Measurements from ENCODE around the gene C16orf86.
A peak's percentile ranks its signal among the peaks of the same experiment; 100 is the strongest.

The C16orf86 gene

DNA sequence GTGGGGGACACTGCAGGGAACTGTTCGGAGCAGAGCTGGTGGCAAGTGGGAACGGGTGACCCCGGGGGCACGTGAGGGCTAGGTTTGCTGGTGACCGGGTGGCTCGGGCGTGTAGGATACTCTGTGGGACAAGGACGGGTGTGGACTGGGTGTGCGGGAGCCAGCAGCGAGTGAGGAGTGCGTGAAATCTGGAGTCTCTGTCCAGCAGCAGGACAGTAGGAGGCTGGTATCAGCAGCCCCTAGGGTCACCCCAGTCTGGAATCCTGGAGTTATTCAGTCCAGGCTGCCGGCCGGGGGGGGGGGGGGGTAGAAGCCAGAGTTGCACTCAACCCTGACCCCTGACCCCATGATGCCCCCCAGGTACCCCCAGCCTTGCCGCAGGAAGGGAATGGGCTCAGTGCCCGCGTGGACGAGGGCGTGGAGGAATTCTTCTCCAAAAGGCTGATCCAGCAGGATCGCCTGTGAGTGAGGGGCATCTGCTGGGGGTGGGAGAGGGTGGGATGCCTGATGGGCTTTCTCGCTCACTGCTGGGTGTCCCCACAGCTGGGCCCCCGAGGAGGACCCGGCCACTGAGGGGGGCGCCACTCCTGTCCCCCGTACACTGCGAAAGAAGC is 12.7 kb upstream of the C16orf86 start:
- no peak for FAIRE-seq

DNA sequence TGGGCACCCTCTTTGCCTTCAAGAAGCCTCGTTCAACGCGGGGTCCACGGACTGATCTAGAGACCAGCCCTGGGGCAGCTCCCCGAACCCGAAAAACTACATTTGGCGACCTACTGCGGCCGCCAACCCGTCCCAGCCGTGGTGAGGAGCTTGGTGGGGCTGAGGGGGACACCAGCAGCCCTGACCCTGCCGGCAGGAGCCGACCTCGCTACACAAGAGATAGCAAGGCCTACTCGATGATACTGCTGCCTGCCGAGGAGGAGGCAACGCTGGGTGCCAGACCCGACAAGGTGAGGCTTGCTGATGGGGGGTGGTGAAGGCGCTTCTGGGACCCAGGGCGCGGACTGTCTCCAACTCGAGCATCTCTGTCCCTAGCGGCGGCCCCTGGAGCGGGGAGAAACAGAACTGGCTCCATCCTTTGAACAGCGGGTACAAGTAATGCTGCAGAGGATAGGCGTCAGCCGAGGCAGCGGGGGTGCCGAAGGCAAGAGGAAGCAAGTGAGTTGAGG is 12.2 kb upstream of the C16orf86 start:
- FAIRE-seq, result no peak

DNA sequence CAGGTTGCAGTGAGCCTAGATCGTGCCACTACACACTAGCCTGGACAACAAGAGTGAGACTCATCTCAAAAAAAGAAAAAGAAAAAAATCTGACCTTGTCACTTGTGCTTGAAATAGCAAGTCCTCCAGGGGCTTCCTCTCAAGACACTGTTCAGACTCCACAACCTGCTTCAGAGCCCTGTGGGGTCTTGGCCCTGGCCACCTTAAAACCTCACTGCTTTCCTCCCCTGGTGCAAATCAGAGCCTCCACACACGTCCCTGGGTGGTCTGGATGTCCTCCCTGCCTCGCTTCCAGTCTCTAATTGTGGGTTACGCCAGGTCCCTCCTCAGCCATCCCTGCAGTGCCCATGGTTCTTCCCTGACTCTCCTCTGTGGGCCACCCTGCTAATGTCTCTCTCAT is 11.3 kb upstream of the C16orf86 start:
- FAIRE-seq, result no peak

DNA sequence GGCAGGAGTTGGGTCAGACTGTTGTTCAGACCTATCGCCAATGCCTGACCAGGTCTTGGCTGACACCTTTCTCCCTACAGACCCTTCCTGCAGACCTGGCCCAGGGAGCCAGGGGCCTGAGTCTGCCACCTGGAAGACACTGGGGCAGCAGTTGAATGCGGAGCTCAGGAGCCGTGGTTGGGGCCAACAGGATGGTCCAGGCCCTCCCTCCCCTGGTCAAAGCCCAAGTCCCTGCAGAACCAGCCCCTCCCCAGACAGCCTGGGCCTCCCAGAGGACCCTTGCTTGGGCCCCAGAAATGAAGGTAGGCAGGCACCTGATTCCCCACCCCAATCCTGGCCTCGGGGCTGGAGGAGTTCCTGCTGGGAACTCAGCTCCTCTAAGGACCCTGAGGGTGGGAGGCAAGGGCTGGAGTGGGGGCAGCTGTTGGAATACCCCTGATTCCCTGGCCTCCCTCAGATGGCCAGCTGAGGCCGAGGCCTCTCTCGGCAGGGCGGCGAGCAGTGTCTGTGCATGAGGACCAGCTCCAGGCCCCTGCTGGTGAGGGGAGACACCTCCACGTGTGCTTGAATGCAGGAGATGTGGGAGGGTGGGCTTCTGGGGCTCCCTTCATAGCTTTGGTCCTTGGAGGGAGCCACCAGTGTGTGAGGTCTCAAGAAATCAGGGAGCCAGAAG is 10.1 kb upstream of the C16orf86 start:
- no peak for FAIRE-seq

DNA sequence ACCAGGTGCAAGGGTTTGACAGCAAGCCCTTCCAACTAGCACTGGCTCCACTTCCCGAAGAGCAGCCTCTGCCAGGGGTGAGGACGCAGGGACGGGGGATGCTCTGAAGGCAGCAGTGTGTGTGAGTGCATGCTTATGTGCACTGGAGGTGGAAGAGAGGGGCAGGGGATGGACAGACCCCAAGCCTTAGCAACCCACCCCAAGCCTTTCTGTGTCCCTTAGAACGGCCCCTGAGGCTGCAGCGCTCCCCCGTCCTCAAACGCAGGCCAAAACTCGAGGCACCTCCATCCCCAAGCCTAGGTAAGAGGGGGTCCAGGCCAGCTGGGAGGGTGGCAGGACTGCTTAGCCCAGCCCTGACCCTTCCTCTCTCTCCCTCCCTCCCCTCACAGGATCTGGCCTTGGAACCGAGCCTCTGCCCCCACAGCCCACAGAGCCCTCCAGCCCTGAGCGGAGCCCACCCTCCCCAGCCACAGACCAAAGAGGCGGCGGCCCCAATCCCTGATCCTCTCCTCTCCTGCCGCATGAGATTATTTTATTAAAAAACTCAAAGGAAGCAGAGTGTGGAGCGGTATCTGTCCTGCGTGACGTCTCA is 9.5 kb upstream of the C16orf86 start:
- no peak for FAIRE-seq

- FAIRE-seq, result no peak
These were observed 8.7 kb upstream of the C16orf86 start for GRCh38 chr16:67657751-67658518.

GRCh38 chr16:67658849-67659674 is 7.6 kb upstream of the C16orf86 start:
- no peak for FAIRE-seq

GRCh38 chr16:67659675-67660563 is 6.7 kb upstream of the C16orf86 start, which contains the start of gene ACD:
TSS of gene ACD (minus strand) at chr16:67660260. CDS start at chr16:67660220, 40 bp downstream.
- peak; percentile 51 for FAIRE-seq

GRCh38 chr16:67660564-67661028 is 6.0 kb upstream of the C16orf86 start, which contains the start of gene PARD6A:
TSS of gene PARD6A (plus strand) at chr16:67660960. CDS start at chr16:67661039, 79 bp downstream.
- FAIRE-seq, result peak; percentile 64

DNA sequence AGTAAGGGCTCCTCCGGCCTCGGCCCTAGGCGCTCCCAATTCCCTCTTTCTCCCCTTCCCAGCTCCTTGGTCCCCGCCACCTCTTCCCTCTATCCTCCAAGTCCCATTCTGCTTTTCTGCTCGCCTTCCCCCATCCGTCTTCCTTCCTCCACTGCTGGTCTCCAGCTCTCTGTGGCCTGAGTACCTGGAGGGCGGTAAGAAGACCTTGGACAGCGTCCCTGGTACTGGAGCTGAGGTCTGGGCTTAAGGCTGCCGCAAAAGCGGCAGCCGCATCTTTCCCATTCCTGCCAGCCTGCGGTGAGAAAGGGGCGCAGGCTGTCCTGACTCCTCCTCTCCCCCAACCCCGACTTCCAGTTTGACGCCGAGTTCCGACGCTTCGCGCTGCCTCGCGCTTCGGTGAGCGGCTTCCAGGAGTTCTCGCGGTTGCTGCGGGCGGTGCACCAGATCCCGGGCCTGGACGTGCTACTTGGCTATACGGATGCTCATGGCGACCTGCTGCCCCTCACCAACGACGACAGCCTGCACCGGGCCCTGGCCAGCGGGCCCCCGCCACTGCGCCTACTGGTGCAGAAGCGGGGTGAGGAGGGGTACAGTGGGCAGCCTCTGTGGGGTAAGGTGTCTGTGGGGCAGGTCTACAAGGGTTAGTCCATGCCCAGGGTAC is 5.4 kb upstream of the C16orf86 start:
- no peak for FAIRE-seq

- no peak for FAIRE-seq
These were observed 4.5 kb upstream of the C16orf86 start for GRCh38 chr16:67661886-67662652.

DNA sequence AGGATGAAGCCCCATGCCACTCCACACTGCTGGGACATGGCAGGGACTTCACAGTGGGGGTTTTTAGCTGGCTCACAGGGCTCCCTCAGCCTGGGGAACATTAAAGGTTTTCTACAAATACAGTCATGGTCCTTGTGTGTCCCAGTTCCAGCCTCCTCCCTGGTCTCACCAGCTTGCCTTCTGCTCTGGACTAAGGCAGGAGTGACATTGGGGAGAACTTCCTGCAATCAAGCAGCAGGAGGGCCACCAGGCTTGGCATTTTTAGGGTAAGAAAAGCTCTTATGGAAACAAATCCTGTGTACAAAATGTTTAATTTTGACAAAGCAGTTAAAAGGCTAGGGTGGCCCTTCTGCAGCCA is 4.0 kb upstream of the C16orf86 start:
- no peak for FAIRE-seq

GRCh38 chr16:67663151-67663876 is 3.3 kb upstream of the C16orf86 start:
- FAIRE-seq, result no peak

GRCh38 chr16:67663877-67664222 is 2.8 kb upstream of the C16orf86 start:
- FAIRE-seq, result no peak

- FAIRE-seq, result no peak
These were observed 2.4 kb upstream of the C16orf86 start for GRCh38 chr16:67664258-67664657.

DNA sequence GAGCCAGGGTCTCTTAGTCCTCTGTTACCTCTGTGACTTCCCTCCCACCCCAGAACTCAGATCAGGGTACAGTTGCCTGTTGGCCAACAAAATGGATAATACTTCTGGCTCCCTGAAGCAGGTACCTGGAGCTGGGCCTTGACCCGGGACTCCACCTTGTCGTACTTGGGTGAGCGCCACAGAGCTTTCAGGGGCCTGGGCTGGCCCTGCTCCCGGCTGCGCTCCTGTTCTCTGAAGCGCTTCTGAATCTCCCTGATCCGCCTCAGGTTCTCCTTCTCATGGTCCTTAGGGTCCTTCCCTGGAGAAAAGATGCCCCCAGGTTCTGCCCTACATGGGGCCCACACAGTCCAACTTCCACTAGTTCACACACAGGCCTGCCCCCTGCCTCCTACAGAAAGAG is 1.7 kb upstream of the C16orf86 start:
- no peak for FAIRE-seq

GRCh38 chr16:67665598-67665997 is 1.0 kb upstream of the C16orf86 start:
- FAIRE-seq, result no peak

DNA sequence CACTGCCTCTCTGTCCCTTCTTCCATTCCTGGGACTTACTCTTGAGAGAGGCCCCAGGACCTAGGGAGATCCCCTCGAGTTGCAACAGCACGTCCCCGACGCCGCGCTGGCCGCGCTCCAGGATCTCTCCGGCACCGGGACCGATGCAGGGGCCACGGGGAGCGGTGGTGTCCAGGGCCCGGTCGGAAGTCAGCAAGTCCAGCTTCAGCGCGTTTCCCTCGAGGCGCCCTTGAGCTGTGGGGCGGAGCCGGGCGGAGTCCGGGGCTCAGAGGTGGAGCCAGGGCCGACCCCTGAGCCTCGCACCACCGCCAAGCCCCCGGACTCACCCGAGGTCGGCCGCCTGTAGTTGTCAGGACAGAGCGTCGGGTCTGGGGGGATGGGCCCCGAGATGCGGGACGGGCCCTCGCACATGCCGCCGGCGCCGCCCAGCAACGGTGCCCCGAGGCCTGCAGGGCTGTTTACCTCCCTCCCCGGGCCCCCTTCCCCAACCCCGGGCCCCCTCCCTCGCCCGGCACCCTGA is 522 bp upstream of the C16orf86 start:
- no peak for FAIRE-seq

GRCh38 chr16:67667453-67667816 is 821 bp downstream of the C16orf86 start:
- no peak for FAIRE-seq

All from endometrium (tissue), 2 donors.